Thoracic aorta (tissue), 2 donors: Measurements from ENCODE around the gene MPDU1. TPM values are rescaled to one million over a fixed set of nuclear protein-coding genes. Genes with fewer than 3 reads are reported as not detected.

Experiments used
- ATAC-seq: fragments of 150-250 bp; one replicate; pipeline ENCODE4 v1.8.0; 2017; ENCODE audit warnings: low read depth; ENCODE audit not compliant: insufficient number of reproducible peaks, low FRiP score
- DNase-seq: peaks from one replicate; pipeline ENCODE4 v3.0.0-alpha.2; 2020; ENCODE audit warnings: low spot score
- H3K27ac ChIP-seq, 2 donors: fragments of 200-600 bp; sonication (generic); 1 replicate in 1 of 2; 2 replicates in 1 of 2; pipeline ENCODE4 v1.5.1; 2016; ENCODE audit warnings: mild to moderate bottlenecking in 2 of 2, moderate library complexity in 2 of 2
- H3K27me3 ChIP-seq: fragments of 200-600 bp; sonication (generic); replicated peaks from 2 replicates; pipeline ENCODE4 v1.6.0; 2016; ENCODE audit warnings: mild to moderate bottlenecking; ENCODE audit not compliant: insufficient read depth
- H3K36me3 ChIP-seq: fragments of 200-600 bp; sonication (generic); one replicate; pipeline ENCODE4 v1.5.1; 2016
- H3K4me1 ChIP-seq, 2 donors: fragments of 200-600 bp; sonication (generic); 1 replicate in 1 of 2; 2 replicates in 1 of 2; pipeline versions ENCODE4 v1.5.1 to v1.6.0; 2016; ENCODE audit warnings: low read depth in 2 of 2, mild to moderate bottlenecking in 1 of 2; ENCODE audit not compliant: control insufficient read depth in 1 of 2
- H3K4me3 ChIP-seq: fragments of 200-600 bp; sonication (generic); 2 replicates; pipeline ENCODE4 v1.5.1; 2016; ENCODE audit warnings: mild to moderate bottlenecking
- H3K9me3 ChIP-seq: fragments of 200-600 bp; sonication (generic); 2 replicates; pipeline ENCODE4 v1.5.1; 2016
- CTCF ChIP-seq: fragments of 200-600 bp; sonication (generic); IDR thresholded peaks from one replicate; pipeline ENCODE4 v1.5.1; 2019; ENCODE audit warnings: antibody characterized with exemption
- total RNA-seq, 2 donors: library from RNA; depleted of rRNA; stranded (reverse); fragments of >200 nt; gene quantifications; one replicate each; pipeline versions ENCODE4 v1.1.0 to v1.2.3, GENCODE V29; 2016

Gene MPDU1
- total RNA-seq, 2 donors from 2014 or later: 31.1 to 38.9 TPM

- H3K27me3 ChIP-seq: no peaks in the 10 kb centered on the region
- ATAC-seq (no peak), DNase-seq (no peak)
- H3K4me3 ChIP-seq: peak overlapping the region; percentile 69
- H3K27ac ChIP-seq: peak overlapping the region; percentile 75 to 88
- H3K9me3 ChIP-seq: no peaks in the 10 kb centered on the region
- peaks cover 53 to 63% of the 10 kb centered on the region in 2 donors for H3K4me1 ChIP-seq
- TF ChIP-seq CTCF: no peak
- peaks cover 37% of the 10 kb centered on the region for H3K36me3 ChIP-seq
Observed at GRCh38 chr17:7579834-7580603, 3.6 kb upstream of the MPDU1 start.

- TF ChIP-seq CTCF: no peak
- no peaks in the 10 kb centered on the region for H3K9me3 ChIP-seq
- H3K27me3 ChIP-seq: no peaks in the 10 kb centered on the region
- peak overlapping the region; percentile 61 to 88 for H3K27ac ChIP-seq
- no peak for DNase-seq
- ATAC-seq: no peak
- peaks cover 49 to 55% of the 10 kb centered on the region in 2 donors for H3K4me1 ChIP-seq
- peaks cover 28% of the 10 kb centered on the region for H3K36me3 ChIP-seq
- H3K4me3 ChIP-seq: peak overlapping the region; percentile 69
Observed at GRCh38 chr17:7580604-7581575, 2.8 kb upstream of the MPDU1 start.

GRCh38 chr17:7582396-7583252, 1.0 kb upstream of the MPDU1 start:
- H3K4me3 ChIP-seq: peak overlapping the region; percentile 75
- TF ChIP-seq CTCF: no peak
- DNase-seq: no peak
- H3K4me1 ChIP-seq: peaks cover 49 to 55% of the 10 kb centered on the region in 2 donors
- peak overlapping the region; percentile 88 to 89 for H3K27ac ChIP-seq
- no peak for ATAC-seq
- H3K36me3 ChIP-seq: peaks cover 11% of the 10 kb centered on the region
- H3K27me3 ChIP-seq: no peaks in the 10 kb centered on the region
- H3K9me3 ChIP-seq: no peaks in the 10 kb centered on the region

GRCh38 chr17:7586673-7587419, 3.2 kb downstream of the MPDU1 start:
- Histone ChIP-seq H3K4me1 (peaks cover 22 to 44% of the 10 kb centered on the region in 2 donors), H3K9me3 (no peaks in the 10 kb centered on the region), H3K27me3 (no peaks in the 10 kb centered on the region), H3K4me3 (no peak overlapping the region), H3K27ac (no peak overlapping the region), H3K36me3 (peaks cover 5% of the 10 kb centered on the region)
- ATAC-seq: no peak
- TF ChIP-seq CTCF: no peak
- DNase-seq: no peak
